ENCODE data around the gene NANS.

The NANS gene

DNA sequence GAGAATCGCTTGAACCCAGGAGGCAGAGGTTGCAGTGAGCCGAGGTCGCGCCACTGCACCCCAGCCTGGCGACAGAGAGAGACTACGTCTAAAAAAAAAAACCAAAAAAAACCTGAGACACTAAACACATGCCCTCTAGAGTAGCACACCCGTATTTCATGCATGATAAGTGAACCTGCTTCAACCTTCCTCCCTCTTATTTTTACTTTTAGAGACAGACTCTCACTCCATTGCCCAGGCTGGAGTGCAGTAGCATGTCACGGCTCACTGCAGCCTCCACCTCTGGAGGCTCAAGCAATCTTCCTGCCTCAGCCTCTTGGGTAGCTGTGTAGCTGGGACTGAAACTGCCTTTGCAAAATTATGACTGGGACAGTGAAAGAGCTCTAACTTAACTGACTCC is 17.6 kb upstream of the NANS start:
- DNase-seq (ENCODE audit: low read depth, low spot score) = no peak

DNA sequence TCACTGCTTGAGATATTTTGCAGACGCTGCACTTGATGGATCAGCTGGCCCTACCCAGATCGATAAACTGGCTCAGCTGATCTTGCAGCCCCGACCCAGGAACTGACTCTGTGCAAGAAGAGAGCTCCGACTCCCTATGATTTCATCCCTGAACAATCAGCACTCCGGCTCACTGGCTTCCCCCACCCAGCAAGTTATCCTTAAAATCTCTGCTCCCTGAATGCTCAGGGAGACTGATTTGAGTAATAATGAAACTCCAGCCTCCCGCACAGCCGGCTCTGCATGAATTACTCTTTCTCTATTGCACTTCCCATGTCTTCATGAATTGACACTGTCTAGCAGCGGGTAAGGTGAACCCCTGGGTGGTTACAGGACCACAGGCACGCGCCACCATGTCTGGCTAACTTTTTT is 16.9 kb upstream of the NANS start:
- no peak for DNase-seq (ENCODE audit: low read depth, low spot score)

DNA sequence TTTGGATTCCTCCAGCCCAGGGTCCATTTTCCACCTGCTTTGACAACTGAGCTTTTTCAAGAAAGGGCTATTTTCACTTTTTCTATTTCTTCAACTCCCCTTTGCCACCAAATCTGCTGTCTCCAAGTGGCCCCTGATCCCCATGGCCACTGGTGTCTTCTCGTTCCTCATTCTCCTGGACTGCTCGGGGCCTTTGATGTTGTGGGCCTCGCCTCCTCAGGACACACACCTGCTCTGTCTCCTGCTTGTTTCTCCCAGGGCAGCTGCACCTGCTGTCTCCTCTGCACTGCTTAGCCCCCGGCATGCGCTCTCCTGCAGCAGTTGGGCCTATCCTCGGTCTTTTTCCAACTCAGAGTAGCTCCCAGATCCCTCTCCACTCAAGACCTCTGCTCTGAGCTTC is 16.3 kb upstream of the NANS start:
- DNase-seq (ENCODE audit: low read depth, low spot score) = no peak

DNA sequence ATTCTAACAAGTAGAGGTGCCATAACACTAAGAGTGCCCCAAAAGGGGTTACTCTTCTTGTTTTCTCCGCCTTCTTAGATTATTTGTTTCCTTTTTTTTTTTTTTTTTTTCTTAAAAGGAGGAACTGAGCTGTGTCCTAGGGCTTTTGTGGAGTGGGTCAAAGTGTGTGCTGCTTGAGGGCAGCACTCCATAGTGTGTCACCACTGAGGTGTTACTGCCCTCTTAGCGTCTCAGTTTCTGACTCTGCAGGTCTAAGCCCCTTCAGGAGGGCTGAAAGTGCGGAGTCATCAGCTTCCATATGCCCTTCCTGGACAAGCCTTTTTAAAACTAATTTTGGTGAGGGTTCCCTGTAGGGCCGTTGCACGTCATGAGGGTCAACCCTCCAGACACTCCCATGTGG is 12.6 kb upstream of the NANS start:
- DNase-seq (ENCODE audit: low read depth, low spot score) = no peak

DNA sequence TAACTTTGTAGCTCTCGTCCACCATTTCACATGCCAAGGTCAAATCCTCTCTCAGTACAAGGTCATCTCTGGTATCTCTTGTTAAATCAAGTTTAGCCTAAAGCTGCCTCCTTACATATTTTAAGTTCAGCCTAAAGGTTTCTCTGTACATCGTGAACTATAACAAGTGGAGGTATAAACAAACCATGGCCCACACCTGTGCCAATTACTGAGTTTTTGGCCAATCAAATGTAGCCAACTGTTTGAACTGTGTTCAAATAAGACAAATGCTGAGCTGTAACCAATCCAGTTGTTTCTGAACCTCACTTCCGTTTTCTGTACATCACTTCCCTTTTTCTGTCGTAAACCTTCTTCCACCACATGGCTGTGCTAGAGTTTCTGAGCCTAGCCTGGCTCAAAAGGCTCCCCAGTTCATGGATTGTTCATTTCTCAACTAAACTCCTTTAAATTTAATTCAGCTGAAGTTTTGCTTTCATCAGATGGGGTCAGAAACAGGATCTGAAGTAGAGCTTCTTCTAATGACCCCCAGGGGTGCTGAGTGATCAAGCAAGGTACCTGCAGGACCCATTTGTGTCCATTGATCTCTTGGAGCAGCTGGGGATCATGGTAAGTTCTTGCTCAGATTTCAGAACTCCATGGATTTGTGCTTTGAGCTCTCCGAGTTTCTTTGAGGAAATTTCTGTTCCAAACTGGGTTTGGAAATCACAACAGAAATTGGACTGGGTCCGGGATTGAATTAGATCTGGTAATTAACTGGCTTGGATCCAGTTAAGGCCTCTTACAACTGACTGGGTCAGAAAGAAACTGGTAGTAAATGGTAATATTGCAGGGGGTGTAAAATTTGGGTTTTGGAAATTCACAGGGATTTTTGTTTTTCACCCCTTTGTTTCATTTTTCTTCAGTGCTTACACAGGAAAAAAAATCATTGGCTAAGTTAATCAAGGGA is 11.0 kb upstream of the NANS start:
- no peak for DNase-seq (ENCODE audit: low read depth, low spot score)

DNA sequence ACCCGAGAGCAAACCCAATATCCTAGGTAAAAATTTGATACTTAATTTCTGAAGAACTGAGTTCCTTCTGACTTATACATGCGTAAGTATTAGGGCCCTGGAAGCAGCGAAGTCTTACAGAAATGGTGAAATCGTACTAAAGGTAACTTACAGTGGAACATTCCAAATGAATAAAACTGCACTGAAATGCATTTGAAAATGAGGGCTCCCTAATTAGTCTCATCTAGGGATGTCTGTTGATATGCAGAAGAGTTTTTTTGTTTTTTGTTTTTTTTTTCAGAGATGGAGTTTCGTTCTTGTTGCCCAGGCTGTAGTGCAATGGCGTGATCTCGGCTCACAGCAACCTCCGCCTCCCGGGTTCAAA is 10.4 kb upstream of the NANS start:
- no peak for DNase-seq (ENCODE audit: low read depth, low spot score)

DNA sequence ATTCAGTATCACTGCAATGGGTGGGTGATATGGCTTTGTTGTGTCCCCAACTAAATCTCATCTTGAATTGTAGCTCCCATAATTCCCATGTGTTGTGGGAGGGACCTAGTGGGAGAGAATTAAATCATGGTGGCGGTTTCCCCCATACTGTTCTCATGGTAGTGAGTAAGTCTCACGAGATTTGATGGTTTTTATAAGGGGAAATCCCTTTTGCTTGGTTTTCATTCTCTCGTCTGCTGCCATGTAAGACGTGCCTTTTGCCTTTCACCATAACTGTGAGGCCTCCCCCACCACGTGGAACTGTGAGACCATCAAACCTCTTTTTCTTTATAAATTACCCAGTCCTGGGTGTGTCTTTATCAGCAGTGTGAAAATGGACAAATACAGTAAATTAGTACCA is 9.5 kb upstream of the NANS start:
- DNase-seq (ENCODE audit: low read depth, low spot score) = no peak

DNA sequence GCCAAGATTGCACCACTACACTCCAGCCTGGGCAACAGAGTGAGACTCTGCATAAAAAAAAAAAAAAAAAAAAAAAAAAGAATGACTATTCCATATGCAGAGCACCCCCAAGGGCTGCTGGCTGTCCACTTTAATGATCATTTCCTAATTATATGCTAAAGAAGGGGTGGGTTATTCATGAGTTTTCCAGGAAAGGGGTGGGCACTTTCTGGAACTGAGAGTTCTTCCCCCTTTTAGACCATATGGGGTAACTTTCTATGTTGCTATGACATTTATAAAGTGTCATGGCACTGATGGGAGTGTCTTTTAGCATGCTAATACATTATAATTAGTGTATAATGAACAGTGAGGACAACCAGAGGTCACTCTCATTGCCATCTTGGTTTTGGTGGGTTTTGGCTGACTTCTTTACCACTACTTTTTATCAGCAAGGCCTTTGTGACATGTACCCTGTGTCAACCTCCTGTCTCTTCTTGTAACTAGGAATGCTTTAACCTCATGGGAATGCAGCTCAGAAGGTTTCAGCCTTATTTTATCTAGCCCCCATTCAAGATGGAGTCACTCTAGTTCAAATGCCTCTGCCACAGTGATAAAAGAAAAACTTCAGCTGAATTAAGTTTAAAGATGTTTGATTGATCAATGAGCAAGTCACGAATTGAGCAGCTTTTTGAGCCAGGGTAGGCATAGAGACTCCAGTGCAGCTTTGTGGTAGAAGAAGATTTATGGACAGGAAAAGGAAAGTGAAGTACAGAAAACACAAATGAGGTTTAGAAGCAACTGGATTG is 7.1 kb upstream of the NANS start:
- DNase-seq (ENCODE audit: low read depth, low spot score) = no peak

DNA sequence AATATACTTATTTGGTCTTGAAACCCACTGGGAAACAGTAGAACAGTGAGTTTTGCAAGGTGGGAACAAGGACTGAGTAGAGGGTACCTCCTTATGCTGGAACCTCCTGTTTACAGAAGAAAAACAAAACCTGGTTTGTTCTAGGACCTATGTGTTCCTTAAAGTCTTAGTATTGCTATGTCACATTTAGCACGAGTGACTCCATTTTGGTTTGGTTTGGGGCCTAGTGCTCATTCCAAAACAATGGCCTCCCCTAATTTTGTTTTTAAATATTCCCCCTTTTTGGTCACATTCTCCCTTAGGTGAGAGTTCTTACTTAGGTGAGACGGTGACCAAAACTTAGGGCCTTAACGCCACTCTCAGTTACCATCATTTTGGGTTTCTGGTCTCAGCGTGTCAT is 6.2 kb upstream of the NANS start:
- no peak for DNase-seq (ENCODE audit: low read depth, low spot score)

DNA sequence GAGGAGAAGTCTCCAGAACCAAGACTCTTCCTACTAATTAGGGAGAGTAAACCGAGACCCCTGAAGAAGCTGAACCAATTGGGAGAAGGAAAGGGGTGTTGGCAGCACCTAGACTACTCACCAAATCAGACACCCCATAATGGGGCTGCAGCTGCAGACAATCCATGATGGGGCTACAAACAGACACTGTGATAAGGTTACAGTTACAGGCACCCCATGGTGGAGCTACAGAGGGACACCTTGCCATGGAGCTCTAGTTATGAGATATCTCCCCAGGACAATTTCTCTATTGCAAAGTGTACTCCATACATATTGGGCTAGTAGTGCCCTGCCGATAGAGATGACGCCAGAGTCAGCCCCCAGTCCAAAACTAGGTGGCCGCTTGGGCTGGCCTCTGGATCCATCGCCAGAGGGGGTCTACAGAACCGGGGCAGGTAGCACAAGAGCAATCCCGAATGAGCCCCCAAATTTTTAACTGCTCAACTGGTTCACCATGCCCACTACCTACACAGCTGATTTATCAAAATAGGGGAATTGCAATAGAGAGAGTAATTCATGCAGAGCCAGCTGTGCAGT is 2.1 kb upstream of the NANS start:
- no peak for DNase-seq (ENCODE audit: low read depth, low spot score)

DNA sequence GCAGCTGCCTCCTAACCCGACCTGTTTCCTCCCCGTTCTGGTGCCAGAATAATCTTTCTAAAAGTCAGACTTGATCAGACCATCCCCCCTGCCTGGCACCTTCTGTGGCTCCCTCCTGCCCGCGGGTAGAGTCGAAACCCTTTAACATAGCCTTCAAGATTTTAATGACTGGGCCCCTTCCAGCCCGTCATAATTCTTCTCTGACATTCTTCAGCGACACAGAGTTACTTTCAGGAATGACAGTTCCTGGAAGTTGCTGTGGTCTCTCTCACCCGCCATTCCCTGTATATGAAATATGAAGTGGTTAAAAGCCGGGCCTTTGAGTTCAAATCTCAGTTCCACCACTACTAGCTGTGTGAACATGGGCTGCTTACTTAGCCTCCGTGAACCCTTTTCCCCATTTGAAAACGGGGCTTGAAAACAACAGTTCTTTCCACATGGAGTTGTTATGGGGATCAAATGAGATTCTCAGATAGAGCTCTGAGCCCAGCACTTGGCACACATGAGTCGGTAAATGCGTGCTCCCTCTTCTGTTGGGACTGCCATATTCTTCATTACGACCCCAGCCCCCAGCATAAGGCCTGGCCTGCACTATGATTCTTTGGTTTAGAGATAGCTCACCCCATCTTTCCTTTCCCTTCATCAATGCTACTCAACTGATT is 737 bp downstream of the NANS start:
- no peak for DNase-seq (ENCODE audit: low read depth, low spot score)

DNA sequence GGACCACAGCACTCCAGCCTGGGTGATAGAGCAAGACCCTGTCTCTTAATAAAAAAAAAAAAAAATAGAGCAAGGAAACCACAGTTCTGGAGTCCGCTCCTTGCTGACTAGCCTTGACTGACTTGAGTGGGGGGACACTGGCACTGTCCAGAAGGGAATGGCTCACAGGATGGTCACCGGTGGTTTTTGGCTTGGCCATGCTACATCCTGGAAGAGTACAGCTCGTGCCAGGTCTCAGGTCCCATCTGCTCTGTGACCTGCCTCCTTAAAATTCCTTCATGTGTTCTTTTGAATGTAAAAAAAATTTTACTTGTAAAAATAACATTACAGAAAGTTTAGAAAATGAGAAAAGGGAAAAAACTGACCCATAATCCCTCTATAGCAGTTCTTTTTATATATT is 5.6 kb downstream of the NANS start:
- no peak for DNase-seq (ENCODE audit: low read depth, low spot score)

DNA sequence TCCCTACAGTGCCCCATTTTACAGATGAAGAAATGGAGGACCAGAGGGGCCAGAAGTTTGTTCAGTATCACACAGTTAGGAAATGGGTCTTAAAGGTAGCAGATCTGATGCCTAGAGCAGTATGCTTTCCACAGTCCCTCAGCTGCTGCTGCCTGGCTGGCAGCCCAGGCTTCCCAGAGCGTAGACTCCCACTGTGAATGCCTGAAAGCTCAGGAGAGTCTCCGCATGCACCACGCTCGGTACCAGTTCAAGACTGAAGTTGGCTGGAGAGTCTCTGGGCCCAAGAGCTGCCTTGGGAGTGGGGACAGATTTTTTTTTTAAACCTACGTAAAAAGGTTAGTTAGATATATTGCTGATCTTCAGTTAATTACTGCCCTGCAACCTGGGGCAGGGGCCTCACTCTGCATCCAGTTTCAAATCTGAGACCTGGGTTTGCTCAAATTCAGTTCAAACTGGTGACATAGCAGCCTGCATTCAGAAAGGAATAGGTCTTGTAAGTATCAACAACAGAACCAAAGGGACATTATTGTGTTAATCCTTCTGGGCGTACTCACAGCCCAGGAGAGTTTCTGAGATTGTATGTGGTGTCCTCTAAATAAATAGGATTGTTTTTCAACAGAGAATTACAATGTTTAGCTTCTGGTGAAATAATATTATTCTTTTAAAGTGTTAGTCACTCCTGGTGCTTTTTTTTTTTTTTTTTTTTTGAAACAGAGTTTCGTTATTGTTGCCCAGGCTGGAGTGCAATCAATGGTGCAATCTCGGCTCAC is 8.3 kb downstream of the NANS start:
- peak; percentile 58 for DNase-seq (ENCODE audit: low read depth, low spot score)

DNA sequence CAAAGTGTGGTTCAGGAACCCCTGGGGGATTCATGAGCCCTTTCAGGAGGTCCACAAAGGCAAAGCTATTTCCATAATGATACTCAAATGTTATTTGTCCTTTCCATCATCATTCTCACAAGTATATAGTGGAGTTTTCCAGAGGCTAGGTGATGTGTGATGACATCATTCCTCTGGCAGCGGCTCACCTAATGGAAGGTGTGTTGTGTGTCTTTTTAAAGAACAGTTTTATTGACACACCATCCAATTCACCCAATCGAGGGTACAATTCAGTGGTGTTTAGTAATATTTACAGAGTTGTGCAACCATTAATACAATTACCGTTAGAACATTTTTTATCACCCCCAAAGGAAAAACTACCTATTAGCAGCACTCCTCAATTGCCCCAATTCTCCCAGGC is 9.7 kb downstream of the NANS start:
- DNase-seq (ENCODE audit: low read depth, low spot score) = no peak

DNA sequence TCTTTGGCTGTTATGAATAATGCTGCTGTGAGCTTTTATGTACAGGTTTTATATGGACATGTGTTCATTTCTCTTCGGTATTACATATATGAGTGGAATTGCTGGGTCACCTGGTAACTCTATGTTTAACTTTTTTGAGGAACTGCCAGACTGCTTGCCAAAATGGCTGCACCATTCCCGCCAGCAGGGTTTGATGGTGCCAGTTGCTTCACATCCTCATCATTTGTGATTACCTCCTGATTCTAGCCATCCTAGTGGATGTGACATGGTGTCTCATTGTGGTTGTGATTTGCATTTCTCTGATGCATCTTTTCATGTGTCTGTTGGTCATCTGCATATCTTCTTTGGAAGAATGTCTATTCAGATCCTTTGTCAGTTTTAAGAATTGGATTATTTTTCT is 10.7 kb downstream of the NANS start:
- no peak for DNase-seq (ENCODE audit: low read depth, low spot score)

DNA sequence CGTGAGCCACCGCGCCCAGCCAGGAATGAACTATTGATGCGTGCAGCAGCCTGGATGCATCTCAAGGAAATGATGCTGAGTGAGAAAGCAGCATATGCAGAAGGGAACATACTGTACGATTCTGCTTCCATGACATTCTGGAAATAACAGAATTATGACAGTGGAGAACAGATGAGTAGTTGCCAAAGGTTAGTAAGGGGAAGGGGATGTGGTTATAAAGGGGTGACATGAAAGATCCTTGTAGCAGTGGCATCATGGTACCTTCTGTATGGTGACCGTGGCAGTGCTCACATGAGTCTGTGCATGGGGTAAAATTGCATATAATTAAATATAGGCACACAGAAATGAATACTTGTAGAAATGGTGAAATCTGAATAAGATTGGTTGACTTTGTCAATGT is 13.0 kb downstream of the NANS start:
- no peak for DNase-seq (ENCODE audit: low read depth, low spot score)

DNA sequence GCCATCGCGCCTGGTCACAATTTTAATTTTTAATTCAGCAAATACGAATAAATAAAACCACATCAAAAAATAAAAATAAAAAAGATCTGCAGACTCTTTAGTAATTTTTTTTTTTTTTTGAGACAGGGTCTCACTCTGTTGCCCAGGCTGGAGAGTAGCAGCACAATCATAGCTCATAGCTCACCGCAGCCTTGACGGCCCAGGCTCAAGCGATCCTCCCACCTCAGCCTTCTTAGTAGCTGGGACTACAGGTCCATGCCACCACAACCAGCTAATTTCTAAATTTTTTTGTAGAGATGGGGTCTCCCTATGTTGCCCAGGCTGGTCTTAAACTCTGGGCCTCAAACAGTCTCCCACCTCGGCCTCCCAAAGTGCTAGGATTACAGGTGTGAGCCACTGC is 14.2 kb downstream of the NANS start:
- DNase-seq (ENCODE audit: low read depth, low spot score) = no peak

DNA sequence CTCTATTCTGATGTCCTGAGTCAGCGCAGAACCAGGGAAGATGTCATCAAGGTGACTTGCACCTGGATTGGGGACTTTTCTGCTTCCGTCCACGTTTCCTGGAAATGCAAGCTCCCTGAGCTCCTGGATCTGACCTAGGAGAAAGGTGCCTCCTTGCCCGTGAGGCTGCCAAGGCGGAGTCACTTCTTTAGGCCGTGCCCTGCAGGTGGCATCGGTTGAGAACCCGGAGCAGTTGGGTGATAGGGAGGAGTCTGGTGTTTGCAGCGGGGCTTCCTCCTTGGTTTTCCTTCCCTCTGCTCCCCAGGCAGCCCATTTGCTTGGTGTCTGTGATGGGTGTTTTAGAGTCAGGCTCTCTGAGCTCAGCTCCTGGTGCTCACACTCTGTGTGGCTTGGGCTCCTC is 15.2 kb downstream of the NANS start:
- DNase-seq (ENCODE audit: low read depth, low spot score) = no peak

DNA sequence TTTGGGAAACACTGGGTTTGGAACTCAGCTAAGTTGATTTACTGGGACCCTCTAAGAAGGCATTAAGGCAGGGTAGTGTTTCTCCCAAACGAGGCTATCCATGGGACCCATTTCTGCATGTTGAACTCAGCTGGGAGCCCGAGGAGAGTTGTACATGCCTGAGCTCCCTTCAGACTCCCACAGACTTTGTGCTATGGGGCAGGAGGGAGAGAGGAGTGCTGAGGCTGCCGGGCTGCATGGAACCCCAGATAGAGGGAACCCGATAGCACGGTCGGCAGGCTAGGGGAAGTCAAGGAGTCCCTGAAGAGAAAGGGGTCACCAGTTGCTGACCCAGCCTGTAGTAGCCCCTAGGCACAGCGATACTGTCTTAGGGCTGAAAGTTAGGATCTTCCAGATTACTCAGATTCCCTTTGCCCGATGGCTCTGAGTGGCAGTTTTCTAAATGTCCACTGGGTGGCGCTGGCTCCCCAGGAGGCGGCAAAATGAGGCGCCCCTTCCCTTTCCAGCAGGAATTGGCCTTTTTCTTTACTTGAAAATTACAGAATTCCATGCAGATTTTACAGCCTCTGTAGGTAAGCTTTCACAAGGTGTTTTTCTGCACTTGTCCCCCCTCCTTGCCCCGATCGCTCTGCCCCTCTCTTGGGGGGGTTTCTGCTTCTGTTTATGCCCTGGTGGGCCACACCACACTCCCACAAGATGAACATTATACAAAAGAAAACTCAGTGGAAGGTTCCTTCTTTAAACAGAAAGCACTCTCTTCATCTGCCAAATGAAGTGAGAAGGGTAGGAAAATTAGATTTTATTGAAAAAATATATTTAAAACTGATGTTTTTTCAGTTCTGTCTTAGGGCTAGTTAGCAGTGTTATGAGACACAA is 17.8 kb downstream of the NANS start:
- DNase-seq (ENCODE audit: low read depth, low spot score) = peak; percentile 87

DNA sequence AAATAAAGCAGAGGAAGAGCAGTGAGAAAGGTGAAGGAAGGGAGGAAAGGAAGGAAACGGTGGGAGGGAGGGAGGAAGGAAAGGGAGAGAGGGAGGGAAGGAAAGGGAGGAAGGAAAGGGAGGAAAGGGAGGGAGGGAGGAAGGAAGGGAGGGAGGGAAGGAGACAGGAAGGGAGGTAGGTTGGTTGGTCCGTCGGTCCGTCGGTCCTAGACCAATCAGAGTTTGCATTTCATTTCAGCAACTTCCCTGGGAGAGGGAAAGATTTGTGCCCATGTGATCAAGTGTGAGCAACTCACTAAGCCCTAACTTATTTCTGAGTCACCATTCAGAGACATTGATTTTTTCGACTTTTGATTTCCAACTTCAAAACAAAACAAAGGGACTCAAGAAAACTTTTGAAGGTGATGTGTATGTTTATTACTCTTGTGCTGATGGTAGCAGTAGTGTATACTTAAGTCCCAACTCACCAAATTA is 18.8 kb downstream of the NANS start:
- peak; percentile 28 for DNase-seq (ENCODE audit: low read depth, low spot score)

Data from ELF-1 (cell line).